ENCODE results near the gene HSDL1. TPM values are rescaled to one million over a fixed set of nuclear protein-coding genes. Genes with fewer than 3 reads are reported as not detected.

The HSDL1 gene
- total and polyA plus RNA-seq, 10 of the 15 experiments (the other 5 are each of a cell fraction or from before 2014, with no cell fraction given) = 2.0 to 13.4 (median 5.6) TPM

- TF ChIP-seq PAX8 (IDR thresholded peaks at IDR 0.05) (no peak), TCF12 (IDR thresholded peaks at IDR 0.05; ENCODE audit: low read depth, low read length) (no peak), CREB1 (IDR thresholded peaks at IDR 0.05; ENCODE audit: low read depth) (no peak), RB1 (IDR thresholded peaks at IDR 0.05; ENCODE audit: borderline replicate concordance) (no peak), EGR1 (IDR thresholded peaks at IDR 0.05; ENCODE audit: borderline replicate concordance in 1 of 2, low read depth in 2 of 2, low read length in 2 of 2) (no peak)
Measured at GRCh38 chr16:84182680-84183571, 37.9 kb upstream of the HSDL1 start (continued).

GRCh38 chr16:84182104-84182503 is 37.1 kb upstream of the HSDL1 start:
- FAIRE-seq = no peak
- no peaks in the 10 kb centered on the region for H3K9me3 ChIP-seq (replicated peaks; ENCODE audit: control insufficient read depth, insufficient read depth, low read length)
- TF ChIP-seq SIN3A (IDR thresholded peaks at IDR 0.05; ENCODE audit: low read depth, low read length) (no peak), PAX5 (IDR thresholded peaks at IDR 0.05; ENCODE audit: borderline replicate concordance, low read depth, low read length) (no peak), NKRF (conservative IDR thresholded peaks at IDR 0.05) (no peak), RFX5 (IDR thresholded peaks at IDR 0.05; ENCODE audit: low read depth, low read length) (no peak), ESRRA (IDR thresholded peaks at IDR 0.05; ENCODE audit: low read length) (no peak), BCL11A (IDR thresholded peaks at IDR 0.05; ENCODE audit: low read depth, low read length) (no peak), BMI1 (IDR thresholded peaks at IDR 0.05; ENCODE audit: borderline replicate concordance) (no peak), RELB (IDR thresholded peaks at IDR 0.05; ENCODE audit: low read depth) (no peak), CHD1 (IDR thresholded peaks at IDR 0.05; ENCODE audit: low read depth, low read length) (no peak), E2F8 (IDR thresholded peaks at IDR 0.05; ENCODE audit: low read depth, partially characterized antibody) (no peak)
- no peak overlapping the region for H3K27ac ChIP-seq (ENCODE audit: control insufficient read depth, insufficient read depth)
- H3K4me2 ChIP-seq (ENCODE audit: control insufficient read depth, insufficient read depth) = no peak overlapping the region
- in situ Hi-C loops (cut with MboI) = loop anchor here (5.0 kb wide), 1 partner anchor 225 kb away; no protein-coding TSS in a partner anchor
- intact Hi-C loops (cut with micrococcal nuclease; ENCODE audit: unreplicated experiment) = no loop called here
- ATAC-seq = no peak
- H3K36me3 ChIP-seq (ENCODE audit: control insufficient read depth in 2 of 2, insufficient read depth in 2 of 2, low read length in 1 of 2) = peaks cover 5 to 23% of the 10 kb centered on the region in 2 experiments; a peak in 3 of 4 replicates
- WGBS (ENCODE audit: insufficient coverage, insufficient replicate concordance, low lambda C conversion rate, missing lambda C conversion rate) = 91% methylated on average over 18 of the region's 18 CpGs
- no peaks in the 10 kb centered on the region for H3K27me3 ChIP-seq (replicated peaks in 1 of 2; ENCODE audit: control insufficient read depth in 2 of 2, insufficient read depth in 2 of 2, low read length in 1 of 2)
- RAD21 ChIA-PET (ENCODE audit: unreplicated experiment) = no interaction called here
- DNase-seq (ENCODE audit: low read depth, low spot score) = no peak
- H3K4me1 ChIP-seq (ENCODE audit: control insufficient read depth, insufficient read depth, low read length) = no peaks in the 10 kb centered on the region
- no peak overlapping the region for H3K4me3 ChIP-seq
- no peak overlapping the region for H3K9ac ChIP-seq (ENCODE audit: control insufficient read depth, insufficient read depth, low read length)
- H3K79me2 ChIP-seq (ENCODE audit: control insufficient read depth, insufficient read depth, low read length) = peaks cover 17% of the 10 kb centered on the region
- SMC1A ChIA-PET (ENCODE audit: uncharacterized antibody, unreplicated experiment) = no interaction called here
- POLR2A ChIA-PET = no interaction called here
- H2AFZ ChIP-seq (ENCODE audit: control insufficient read depth, low read depth, low read length) = no peak overlapping the region
- CTCF ChIA-PET = no interaction called here
- no TSS peak for BruUV-seq (replicated peaks)
- H4K20me1 ChIP-seq (ENCODE audit: control insufficient read depth, insufficient read depth) = no peaks in the 10 kb centered on the region
